ENCODE measurements around the gene DIPK1A.

Gene DIPK1A

GRCh38 chr1:92922356-92923035, 38.8 kb downstream of the DIPK1A start:
- no peak for DNase-seq
- no peaks in the 10 kb centered on the region for H3K4me1 ChIP-seq
- H3K27ac ChIP-seq, result no peak overlapping the region
- no peak for TF ChIP-seq CTCF (IDR thresholded peaks at IDR 0.05)
- no peaks in the 10 kb centered on the region for H3K27me3 ChIP-seq
- no peak overlapping the region for H3K4me3 ChIP-seq
- intact Hi-C loops (cut with DNase I; ENCODE audit: low total_unique reads), result no loop called here
- no peaks in the 10 kb centered on the region for H3K36me3 ChIP-seq
- no peaks in the 10 kb centered on the region for H3K9me3 ChIP-seq

DNA sequence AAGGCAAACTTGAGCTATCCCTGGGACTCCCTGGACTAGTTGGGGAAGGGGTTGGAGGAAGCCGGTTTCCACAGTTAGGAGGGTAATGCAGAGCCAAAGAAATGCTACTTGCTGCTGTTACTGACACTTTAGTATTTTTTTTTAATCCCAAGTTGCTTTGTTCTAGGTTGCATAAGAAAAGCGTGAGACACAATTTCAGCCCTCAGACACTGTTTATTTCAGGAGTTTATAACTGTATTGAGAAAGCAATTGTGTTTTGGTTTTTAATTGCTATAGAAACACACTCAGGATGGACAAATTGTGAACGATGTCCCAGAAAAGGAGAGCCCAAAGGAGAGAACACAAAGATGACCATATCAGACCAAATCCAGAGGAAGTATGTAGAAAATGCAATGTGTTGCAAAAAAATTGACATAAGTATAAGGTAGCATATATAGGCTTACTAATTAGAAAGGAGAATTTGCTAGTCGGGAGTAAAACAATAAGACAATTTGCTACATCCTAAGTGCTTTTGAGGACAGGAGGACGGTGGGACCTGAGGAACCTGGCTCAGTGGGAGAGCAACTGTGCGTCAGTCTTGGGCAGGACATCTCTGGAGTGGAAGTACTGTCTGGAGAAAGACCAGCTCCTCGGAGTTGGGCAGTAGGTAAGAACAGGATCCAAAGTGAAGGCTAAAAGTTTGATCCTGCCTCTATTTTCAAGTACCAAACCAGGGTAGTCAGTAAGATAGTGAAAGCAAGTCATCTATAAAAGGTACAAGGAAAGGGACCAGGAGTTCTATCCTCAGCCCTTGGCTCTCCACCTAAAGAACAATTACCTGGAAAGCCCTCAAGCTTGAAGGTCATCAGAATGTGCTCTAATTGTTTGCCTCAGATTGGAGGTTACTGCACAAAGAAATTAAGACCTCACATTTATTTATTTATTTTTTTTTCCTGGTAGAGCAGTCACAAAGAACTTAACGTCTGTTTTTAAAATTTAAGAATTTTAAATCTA, 39.9 kb downstream of the DIPK1A start:
- intact Hi-C loops (cut with DNase I; ENCODE audit: low total_unique reads), result no loop called here
- Histone ChIP-seq H3K27me3 (no peaks in the 10 kb centered on the region), H3K4me3 (no peak overlapping the region), H3K36me3 (no peaks in the 10 kb centered on the region), H3K9me3 (no peaks in the 10 kb centered on the region), H3K4me1 (no peaks in the 10 kb centered on the region), H3K27ac (no peak overlapping the region)
- DNase-seq, result no peak
- TF ChIP-seq CTCF (IDR thresholded peaks at IDR 0.05), result no peak

GRCh38 chr1:92916899-92917298, 44.4 kb downstream of the DIPK1A start:
- intact Hi-C loops (cut with DNase I; ENCODE audit: low total_unique reads), result no loop called here
- no peaks in the 10 kb centered on the region for H3K9me3 ChIP-seq
- H3K4me3 ChIP-seq, result no peak overlapping the region
- no peaks in the 10 kb centered on the region for H3K36me3 ChIP-seq
- TF ChIP-seq CTCF (IDR thresholded peaks at IDR 0.05), result no peak
- H3K4me1 ChIP-seq, result no peaks in the 10 kb centered on the region
- H3K27ac ChIP-seq, result no peak overlapping the region
- no peak for DNase-seq
- no peaks in the 10 kb centered on the region for H3K27me3 ChIP-seq

- Histone ChIP-seq H3K27ac (no peak overlapping the region), H3K4me1 (no peaks in the 10 kb centered on the region), H3K9me3 (no peaks in the 10 kb centered on the region), H3K27me3 (no peaks in the 10 kb centered on the region), H3K36me3 (no peaks in the 10 kb centered on the region), H3K4me3 (no peak overlapping the region)
- DNase-seq, result no peak
- intact Hi-C loops (cut with DNase I; ENCODE audit: low total_unique reads), result no loop called here
- no peak for TF ChIP-seq CTCF (IDR thresholded peaks at IDR 0.05)
Observed at GRCh38 chr1:92915547-92915946, 45.7 kb downstream of the DIPK1A start.

DNA sequence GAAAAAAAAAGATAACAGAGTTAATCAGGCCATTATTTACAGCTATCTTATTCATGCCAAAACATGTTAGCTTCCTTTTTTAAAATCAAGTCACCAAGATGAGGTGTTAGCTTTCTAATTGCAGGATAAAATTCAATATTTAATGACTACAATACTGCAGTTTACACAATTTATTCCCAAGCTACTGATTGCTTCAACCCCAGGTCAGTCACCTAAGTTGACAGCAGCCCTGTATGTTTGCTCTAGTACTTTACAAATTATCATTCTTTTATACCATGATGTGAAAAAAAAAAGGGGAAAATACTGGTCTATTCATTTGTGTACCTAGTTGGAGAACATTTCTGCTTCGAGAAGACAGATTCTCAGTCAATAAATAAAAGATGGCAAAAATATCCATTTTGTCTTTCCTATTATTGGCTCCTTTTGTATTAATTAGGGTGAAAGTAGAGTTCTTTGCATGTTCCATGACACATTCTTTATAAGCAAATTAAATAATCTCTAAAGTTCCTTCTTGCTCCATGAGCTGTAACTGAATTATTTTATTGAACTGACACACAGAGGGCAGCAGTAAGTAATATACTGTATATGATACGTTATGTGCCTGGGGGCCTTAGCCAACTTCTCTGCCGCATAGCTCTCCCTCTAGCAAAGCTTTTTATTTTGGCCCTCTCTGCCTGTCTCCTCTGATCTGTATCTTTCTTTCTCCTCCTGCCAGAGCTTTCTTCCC, 48.0 kb downstream of the DIPK1A start:
- H3K27ac ChIP-seq, result no peak overlapping the region
- no peaks in the 10 kb centered on the region for H3K36me3 ChIP-seq
- H3K4me1 ChIP-seq, result peaks cover 0 to 5% (median 0%) of the 10 kb centered on the region in 4 donors
- H3K27me3 ChIP-seq, result no peaks in the 10 kb centered on the region
- TF ChIP-seq CTCF (IDR thresholded peaks at IDR 0.05), result no peak
- no peaks in the 10 kb centered on the region for H3K9me3 ChIP-seq
- no peak for DNase-seq
- no peak overlapping the region for H3K4me3 ChIP-seq
- intact Hi-C loops (cut with DNase I; ENCODE audit: low total_unique reads), result no loop called here

All from tibial artery (tissue), 4 donors.